HepG2 (cell line): ENCODE data around the gene SYNC. TPM values are rescaled to one million over a fixed set of nuclear protein-coding genes. Genes with fewer than 3 reads are reported as not detected.

Source experiments
- ARNT ChIP-seq: fragments of 450-650 bp; IDR thresholded peaks from 2 replicates; pipeline ENCODE4 v1.6.1; 2017
- BORCS8-MEF2B ChIP-seq: sonication (generic); formaldehyde crosslinking; IDR thresholded peaks from 2 replicates; pipeline ENCODE4 v1.8.0; 2022; ENCODE audit warnings: mild to moderate bottlenecking, missing genetic modification reagents
- CBFB ChIP-seq: sonication (generic); formaldehyde crosslinking; IDR thresholded peaks from 2 replicates; pipeline ENCODE4 v1.4.0; 2020; ENCODE audit warnings: missing genetic modification reagents
- GATA4 ChIP-seq: sonication (generic); IDR thresholded peaks from 2 replicates; pipeline ENCODE4 v1.6.1; 2016; ENCODE audit warnings: antibody characterized with exemption, low read depth, borderline replicate concordance
- IKZF4 ChIP-seq: sonication (generic); formaldehyde crosslinking; IDR thresholded peaks from 2 replicates; pipeline ENCODE4 v1.5.1; 2020; ENCODE audit warnings: borderline replicate concordance, mild to moderate bottlenecking, low read depth, missing genetic modification reagents; ENCODE audit errors: not compliant biosample characterization
- KDM5B ChIP-seq: sonication (generic); formaldehyde crosslinking; IDR thresholded peaks from 2 replicates; pipeline ENCODE4 v1.4.0; 2020; ENCODE audit warnings: missing genetic modification reagents, mild to moderate bottlenecking, borderline replicate concordance
- MAFK ChIP-seq, 2 experiments: IDR thresholded peaks in 1 of 2; conservative IDR thresholded peaks in 1 of 2; 2 replicates each; pipeline ENCODE4 v1.6.1; 2011; ENCODE audit warnings: improper control_type of control experiment in 2 of 2, low read length in 2 of 2
- NR2F6 ChIP-seq, 2 experiments: IDR thresholded peaks; 2 replicates each; pipeline ENCODE4 v1.6.1; 2016; ENCODE audit warnings: antibody characterized with exemption in 1 of 2, mild to moderate bottlenecking in 1 of 2
- PHF5A ChIP-seq: IDR thresholded peaks from one replicate; pipeline ENCODE4 v1.6.1; 2018; ENCODE audit warnings: low read depth, missing genetic modification reagents; ENCODE audit not compliant: unreplicated experiment
- TARDBP ChIP-seq: sonication (generic); formaldehyde crosslinking; IDR thresholded peaks from 2 replicates; pipeline ENCODE4 v1.8.0; 2022; ENCODE audit warnings: mild to moderate bottlenecking, missing genetic modification reagents
- THAP9 ChIP-seq: sonication (generic); formaldehyde crosslinking; IDR thresholded peaks from 2 replicates; pipeline ENCODE4; 2020; ENCODE audit warnings: missing genetic modification reagents, mild to moderate bottlenecking, borderline replicate concordance
- ZBTB7B ChIP-seq: sonication (generic); formaldehyde crosslinking; IDR thresholded peaks from 2 replicates; pipeline ENCODE4 v1.4.0; 2020; ENCODE audit warnings: missing genetic modification reagents
- ZBTB8A ChIP-seq: sonication (generic); formaldehyde crosslinking; IDR thresholded peaks from 2 replicates; pipeline ENCODE4 v1.4.0; 2020; ENCODE audit warnings: mild to moderate bottlenecking, low read depth, missing genetic modification reagents, borderline replicate concordance
- ZEB1 ChIP-seq: IDR thresholded peaks from 2 replicates; pipeline ENCODE4 v1.6.1; 2012; ENCODE audit warnings: mild to moderate bottlenecking, low read depth, inconsistent platforms; ENCODE audit not compliant: insufficient replicate concordance
- ZNF121 ChIP-seq: sonication (generic); formaldehyde crosslinking; IDR thresholded peaks from 2 replicates; pipeline ENCODE4 v1.5.0; 2020; ENCODE audit warnings: mild to moderate bottlenecking, missing genetic modification reagents
- ZNF251 ChIP-seq: sonication (generic); formaldehyde crosslinking; IDR thresholded peaks from 2 replicates; pipeline ENCODE4 v1.9.0; 2021; ENCODE audit warnings: mild to moderate bottlenecking, missing genetic modification reagents
- ZNF264 ChIP-seq: sonication (generic); formaldehyde crosslinking; IDR thresholded peaks from 2 replicates; pipeline ENCODE4 v1.4.0; 2020; ENCODE audit warnings: missing genetic modification reagents
- ZNF546 ChIP-seq: sonication (generic); formaldehyde crosslinking; conservative IDR thresholded peaks from 2 replicates; pipeline ENCODE4 v1.8.1; 2023; ENCODE audit warnings: mild to moderate bottlenecking, missing genetic modification reagents
- ZNF709 ChIP-seq: sonication (generic); formaldehyde crosslinking; IDR thresholded peaks from 2 replicates; pipeline ENCODE4 v1.5.0; 2020; ENCODE audit warnings: mild to moderate bottlenecking, missing genetic modification reagents
- ZNF710 ChIP-seq: sonication (generic); formaldehyde crosslinking; IDR thresholded peaks from 2 replicates; pipeline ENCODE4 v1.5.0; 2020; ENCODE audit warnings: mild to moderate bottlenecking, missing genetic modification reagents, borderline replicate concordance
- ZNF792 ChIP-seq: IDR thresholded peaks from 2 replicates; pipeline ENCODE4 v1.6.1; 2016
- polyA plus RNA-seq, 8 experiments: library from polyadenylated mRNA; depleted of rRNA in 3 of 8; stranded (reverse) in 7 of 8; unstranded in 1 of 8; fragments of >200 nt; fragmentation: Illumina TruSeq in 4 of 8; extraction: Trizol in 4 of 8; gene quantifications; 2 replicates each; pipeline versions ENCODE4 v1.2.1 to v1.2.3, GENCODE V29; 2011 to 2016; ENCODE audit warnings: low read depth in 4 of 8, missing spikeins in 1 of 8, mixed read lengths in 1 of 8; ENCODE audit not compliant: insufficient read depth in 1 of 8
- total RNA-seq, 5 experiments: library from RNA; depleted of rRNA; stranded (reverse); fragments of >200 nt; fragmentation: Illumina TruSeq; extraction: Trizol; gene quantifications; 2 replicates each; pipeline ENCODE4 v1.2.3, GENCODE V29; 2016; ENCODE audit warnings: low read depth in 1 of 5

Gene SYNC
- total and polyA plus RNA-seq, 2 of the 13 experiments (the other 11 are each of a cell fraction or from before 2014, with no cell fraction given) = 2.4 to 5.4 TPM

GRCh38 chr1:32736812-32737791 is 34.5 kb upstream of the SYNC start (continued):
- TF ChIP-seq ZNF251 (CRISPR knock-in tag) (no peak), BORCS8-MEF2B (peak; percentile 69; the same call in 1 of the 2 replicates), ARNT (no peak), IKZF4 (CRISPR knock-in tag) (no peak), MAFK (conservative IDR thresholded peaks at IDR 0.05 in 1 of 2, IDR thresholded peaks at IDR 0.05 in 1 of 2; ENCODE audit: low read length in 2 of 2) (peak; percentile 37 to 61; a peak in 3 of 4 replicates), ZEB1 (no peak), GATA4 (peak; percentile 39; the same call in 1 of the 2 replicates), ZNF710 (CRISPR knock-in tag) (peak; percentile 37; the same call in 1 of the 2 replicates), CBFB (0 out of 2 replicates have a peak, but pooled peaks have one; percentile 50), KDM5B (CRISPR knock-in tag) (peak; percentile 64; the same call in 1 of the 2 replicates), ZBTB7B (CRISPR knock-in tag) (peak; percentile 71; the same call in 1 of the 2 replicates), PHF5A (CRISPR knock-in tag) (peak; percentile 83), ZNF709 (CRISPR knock-in tag) (no peak), ZNF264 (CRISPR knock-in tag) (no peak), TARDBP (CRISPR knock-in tag) (peak; percentile 80), ZBTB8A (CRISPR knock-in tag) (0 out of 2 replicates have a peak, but pooled peaks have one; percentile 45), ZNF121 (no peak), ZNF792 (peak; percentile 81; the same call in 1 of the 2 replicates), THAP9 (peak; percentile 20; the same call in 1 of the 2 replicates), ZNF546 (no peak), NR2F6 (IDR thresholded peaks at IDR 0.05) (no peak), NR2F6 (CRISPR knock-in tag; IDR thresholded peaks at IDR 0.05) (peak; percentile 56)
